Breast epithelium (tissue), 3 donors: Measurements from ENCODE around the gene B3GALT6.

ENCODE experiments used
- POLR2A ChIP-seq: fragments of 450-650 bp; IDR thresholded peaks from one replicate; pipeline ENCODE4 v1.6.1; 2016; ENCODE audit warnings: antibody characterized with exemption, mild to moderate bottlenecking, moderate library complexity
- POLR2AphosphoS5 ChIP-seq, 3 donors: sonication (generic); formaldehyde crosslinking; IDR thresholded peaks; one replicate each; pipeline ENCODE4 v1.6.1; 2017; ENCODE audit warnings: antibody characterized with exemption in 3 of 3
- TF ChIP-seq, protein P1 (sequence below), 3 donors: fragments of 450-650 bp; IDR thresholded peaks; one replicate each; pipeline ENCODE4 v1.5.1; 2016 to 2017; ENCODE audit warnings: antibody characterized with exemption in 3 of 3, mild to moderate bottlenecking in 3 of 3, moderate library complexity in 3 of 3

DNA sequence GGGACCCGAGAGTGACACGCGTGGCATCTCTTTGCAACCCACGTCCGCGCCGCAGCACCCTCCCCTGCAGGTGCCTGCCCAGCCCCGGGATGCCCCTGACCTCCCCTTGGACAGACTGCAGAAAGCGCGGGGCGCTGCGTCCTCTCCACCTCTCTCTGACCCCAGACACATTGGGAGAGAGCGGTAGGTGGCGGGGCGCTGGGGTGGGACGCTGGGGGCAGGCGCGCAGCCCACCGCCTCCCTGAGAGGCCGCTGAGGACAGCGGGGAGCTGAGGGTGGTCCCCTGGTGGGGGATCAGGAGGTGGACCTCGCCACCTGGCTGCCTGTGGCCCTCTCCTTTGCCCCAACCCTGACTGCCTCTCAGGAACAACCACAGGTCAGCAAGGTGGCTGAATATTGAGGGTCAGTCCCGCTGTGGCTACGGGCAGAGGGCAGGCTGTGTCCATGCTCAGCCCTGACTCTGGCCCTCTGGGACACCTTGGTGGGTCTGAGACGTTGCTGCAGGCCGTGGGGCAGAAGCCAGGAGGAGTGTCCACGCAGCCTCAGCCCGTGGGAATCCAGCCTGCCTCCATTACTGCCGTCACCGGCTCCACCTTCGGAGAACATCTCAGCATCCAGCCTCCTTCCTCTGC, 42.4 kb downstream of the B3GALT6 start:
- TF ChIP-seq, protein P1, sequence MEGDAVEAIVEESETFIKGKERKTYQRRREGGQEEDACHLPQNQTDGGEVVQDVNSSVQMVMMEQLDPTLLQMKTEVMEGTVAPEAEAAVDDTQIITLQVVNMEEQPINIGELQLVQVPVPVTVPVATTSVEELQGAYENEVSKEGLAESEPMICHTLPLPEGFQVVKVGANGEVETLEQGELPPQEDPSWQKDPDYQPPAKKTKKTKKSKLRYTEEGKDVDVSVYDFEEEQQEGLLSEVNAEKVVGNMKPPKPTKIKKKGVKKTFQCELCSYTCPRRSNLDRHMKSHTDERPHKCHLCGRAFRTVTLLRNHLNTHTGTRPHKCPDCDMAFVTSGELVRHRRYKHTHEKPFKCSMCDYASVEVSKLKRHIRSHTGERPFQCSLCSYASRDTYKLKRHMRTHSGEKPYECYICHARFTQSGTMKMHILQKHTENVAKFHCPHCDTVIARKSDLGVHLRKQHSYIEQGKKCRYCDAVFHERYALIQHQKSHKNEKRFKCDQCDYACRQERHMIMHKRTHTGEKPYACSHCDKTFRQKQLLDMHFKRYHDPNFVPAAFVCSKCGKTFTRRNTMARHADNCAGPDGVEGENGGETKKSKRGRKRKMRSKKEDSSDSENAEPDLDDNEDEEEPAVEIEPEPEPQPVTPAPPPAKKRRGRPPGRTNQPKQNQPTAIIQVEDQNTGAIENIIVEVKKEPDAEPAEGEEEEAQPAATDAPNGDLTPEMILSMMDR (IDR thresholded peaks at IDR 0.05), result no peak
- TF ChIP-seq POLR2A (no peak), POLR2AphosphoS5 (IDR thresholded peaks at IDR 0.05) (no peak)
